Right lobe of liver (tissue), 4 donors: Measurements from ENCODE around the gene DIP2C.

Experiments used
- CTCF ChIP-seq, 4 donors: fragments of 200-600 bp in 3 of 4; fragments of 450-650 bp in 1 of 4; IDR thresholded peaks; one replicate each; pipeline versions ENCODE4 v1.5.1 to v1.8.0; 2016 to 2022; ENCODE audit warnings: antibody characterized with exemption in 4 of 4, mild to moderate bottlenecking in 2 of 4
- POLR2A ChIP-seq: fragments of 450-650 bp; IDR thresholded peaks from one replicate; pipeline ENCODE4 v1.6.1; 2017; ENCODE audit warnings: antibody characterized with exemption, mild to moderate bottlenecking
- donor health status: DM: no; HTN: no; CAD: no.
- donor health status: DM: no; HTN: no; CAD: no.
- donor health status: DM: no; HTN: yes; CAD: no.

GRCh38 chr10:308101-308500, 381.4 kb downstream of the DIP2C start:
- TF ChIP-seq CTCF (IDR thresholded peaks at IDR 0.05) (peak in 1 of 4 donors; percentile 17), POLR2A (no peak)
